ENCODE measurements around the gene DGLUCY.

Gene DGLUCY

GRCh38 chr14:91103116-91103515, 10.8 kb upstream of the DGLUCY start:
- no peak for TF ChIP-seq CTCF (IDR thresholded peaks at IDR 0.05; ENCODE audit: low read depth, low read length)
- DNase-seq (ENCODE audit: extremely low read depth, low read depth), result no peak

GRCh38 chr14:91108941-91109611, 4.8 kb upstream of the DGLUCY start:
- TF ChIP-seq CTCF (IDR thresholded peaks at IDR 0.05; ENCODE audit: low read depth, low read length), result no peak
- DNase-seq (ENCODE audit: extremely low read depth, low read depth), result no peak

GRCh38 chr14:91111443-91111842, 2.4 kb upstream of the DGLUCY start:
- no peak for TF ChIP-seq CTCF (IDR thresholded peaks at IDR 0.05; ENCODE audit: low read depth, low read length)
- DNase-seq (ENCODE audit: extremely low read depth, low read depth), result no peak

GRCh38 chr14:91112194-91112593, 1.7 kb upstream of the DGLUCY start:
- no peak for TF ChIP-seq CTCF (IDR thresholded peaks at IDR 0.05; ENCODE audit: low read depth, low read length)
- DNase-seq (ENCODE audit: extremely low read depth, low read depth), result no peak

- no peak for DNase-seq (ENCODE audit: extremely low read depth, low read depth)
- TF ChIP-seq CTCF (IDR thresholded peaks at IDR 0.05; ENCODE audit: low read depth, low read length), result no peak
These were observed 499 bp downstream of the DGLUCY start for GRCh38 chr14:91114079-91115065.

GRCh38 chr14:91115986-91116770, 2.3 kb downstream of the DGLUCY start:
- no peak for DNase-seq (ENCODE audit: extremely low read depth, low read depth)
- TF ChIP-seq CTCF (IDR thresholded peaks at IDR 0.05; ENCODE audit: low read depth, low read length), result no peak

All from AG09319 (cell line).